Kidney glomerular epithelial cell (primary cell): Measurements from ENCODE around the gene FCHSD2.
"Not testable (repeated sequence)": the region's sequence is repeated elsewhere in the genome, so short reads cannot be mapped to it uniquely, and the experiment has no call there.

Source experiments
- DNase-seq: peaks from one replicate; lab custom pipeline; 2025; lab: John Stamatoyannopoulos, UW

The FCHSD2 gene

DNA sequence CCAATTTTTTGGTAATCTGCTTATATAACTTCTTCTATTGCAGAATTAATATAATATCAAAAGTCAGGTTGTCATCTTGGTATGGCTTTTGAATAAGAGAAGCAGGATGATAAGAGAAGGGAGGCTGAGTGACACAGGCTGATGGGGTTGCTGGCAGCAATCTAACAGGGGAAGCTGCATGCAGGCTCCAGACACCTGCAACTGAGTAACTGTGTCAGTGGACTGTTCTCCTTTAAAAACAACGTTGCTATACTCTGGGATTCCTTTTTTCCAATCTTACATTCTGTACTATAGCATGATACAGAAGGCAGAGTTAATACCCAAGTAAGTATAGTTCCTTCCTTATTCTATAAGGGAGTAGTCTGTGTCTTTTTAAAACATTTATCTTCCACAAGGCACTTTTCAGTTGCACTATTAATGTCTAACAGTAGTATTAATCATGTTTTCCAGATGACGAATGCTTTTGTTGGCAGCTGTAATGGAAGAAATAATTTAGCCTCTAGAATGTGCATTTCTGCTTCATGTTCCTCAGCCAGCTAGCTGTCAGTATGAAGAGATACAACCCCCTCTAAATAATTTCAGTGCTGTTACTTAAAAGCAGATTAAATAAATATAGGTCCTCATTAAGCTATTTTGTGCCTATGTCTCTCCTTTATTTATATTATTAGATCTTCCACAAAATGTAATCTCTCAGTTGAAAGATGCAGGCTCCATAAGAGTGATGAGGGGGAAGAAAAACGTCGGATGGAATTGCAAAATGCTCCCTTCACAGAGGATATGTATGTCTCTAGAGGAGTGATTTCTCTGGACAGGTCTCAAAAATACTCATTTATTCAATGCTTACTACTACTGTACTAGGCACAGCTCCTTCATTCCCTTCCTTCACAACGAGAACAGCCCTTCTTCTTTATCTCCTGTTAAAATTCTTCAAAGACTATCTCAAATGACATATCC, 277.1 kb downstream of the FCHSD2 start:
- DNase-seq, result peak; percentile 69

DNA sequence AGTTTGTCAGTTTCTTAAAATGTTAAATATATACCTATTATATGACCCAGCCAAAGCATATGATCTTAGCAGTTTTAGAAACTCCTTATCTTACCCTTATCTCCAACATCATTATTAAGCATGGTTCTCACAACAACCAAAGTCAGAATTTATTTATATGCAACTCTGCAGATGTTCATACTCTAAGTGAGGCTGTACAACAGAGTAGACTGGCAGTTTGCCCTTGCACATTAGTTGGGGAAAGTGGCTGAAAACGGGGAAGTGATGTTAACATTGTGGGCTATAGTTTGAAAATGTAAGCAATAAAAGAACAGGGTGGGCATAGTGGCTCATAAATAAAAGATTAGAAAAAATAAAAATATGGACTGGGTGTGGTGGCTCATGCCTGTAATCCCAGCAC, 278.2 kb downstream of the FCHSD2 start:
- DNase-seq, result no peak

DNA sequence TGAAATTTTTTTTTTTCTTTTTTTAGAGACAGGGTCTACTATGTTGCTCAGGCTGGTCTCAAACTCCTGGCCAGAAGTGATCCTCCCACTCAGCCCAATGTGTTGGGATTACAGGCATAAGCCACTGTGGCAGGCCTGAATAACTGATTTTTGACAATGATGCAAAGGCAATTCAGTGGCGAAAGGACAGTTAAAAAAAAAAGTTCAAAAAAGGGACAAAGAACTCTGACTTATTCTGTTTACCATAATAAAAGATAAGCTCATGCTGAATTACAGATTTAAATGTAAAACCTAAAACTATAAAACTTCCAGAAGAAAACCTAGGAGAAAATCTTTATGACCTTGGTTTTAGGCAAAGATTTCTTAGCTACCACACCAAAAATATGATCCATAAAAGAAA, 279.0 kb downstream of the FCHSD2 start:
- DNase-seq, result no peak

DNA sequence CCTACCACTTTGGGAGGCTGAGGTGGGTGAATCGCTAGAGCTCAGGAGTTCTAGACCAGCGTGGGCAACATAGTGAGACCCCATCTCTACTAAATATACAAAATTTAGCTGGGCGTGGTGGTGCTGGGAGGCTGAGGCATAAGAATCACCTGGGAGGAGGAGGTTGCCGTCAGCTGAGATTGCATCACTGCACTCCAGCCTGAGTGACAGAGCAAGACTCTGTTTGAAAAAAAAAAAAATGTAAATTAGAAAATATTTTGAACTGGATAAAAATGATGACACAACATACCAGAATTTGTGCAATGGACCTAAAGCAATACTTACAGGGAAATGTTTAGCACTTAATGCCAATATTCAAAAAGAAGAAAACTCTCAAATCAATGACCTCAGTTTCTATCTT, 281.5 kb downstream of the FCHSD2 start:
- DNase-seq, result no peak

DNA sequence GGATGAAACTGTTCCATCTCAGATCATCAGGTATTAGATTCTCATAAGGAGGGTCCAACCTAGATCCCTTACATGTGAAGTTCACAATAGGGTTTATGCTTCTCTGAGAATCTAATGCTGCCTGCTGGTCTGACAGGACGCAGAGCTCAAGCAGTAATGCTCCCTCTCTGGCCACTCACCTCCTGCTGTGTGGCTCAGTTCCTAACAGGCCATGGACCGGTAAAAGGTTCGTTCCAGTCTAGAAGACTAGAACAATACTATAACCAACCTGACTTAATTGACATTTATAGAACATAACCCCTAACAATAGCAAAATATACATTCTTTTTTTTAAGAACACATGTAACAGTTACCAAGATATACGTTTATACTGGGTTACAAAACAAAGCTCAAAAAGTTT, 282.1 kb downstream of the FCHSD2 start:
- no peak for DNase-seq

DNA sequence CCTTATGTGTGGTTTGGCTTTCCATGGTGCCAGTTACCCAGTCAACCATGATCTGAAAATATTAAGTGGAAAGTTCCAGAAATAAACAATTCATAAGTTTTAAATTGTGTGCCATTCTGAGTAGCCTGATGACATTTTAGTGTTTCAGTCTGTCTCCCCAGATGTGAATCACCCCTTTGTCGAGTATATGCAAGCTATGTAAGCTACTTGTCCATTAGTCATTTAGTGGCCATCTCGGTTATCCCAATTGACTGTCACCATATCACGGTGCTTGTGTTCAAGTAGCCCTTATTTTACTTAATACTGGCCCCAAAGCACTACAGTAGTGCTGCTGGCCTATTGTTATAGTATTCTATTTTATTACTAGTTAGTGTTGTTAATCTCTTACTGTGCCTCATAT, 283.0 kb downstream of the FCHSD2 start:
- DNase-seq, result no peak

DNA sequence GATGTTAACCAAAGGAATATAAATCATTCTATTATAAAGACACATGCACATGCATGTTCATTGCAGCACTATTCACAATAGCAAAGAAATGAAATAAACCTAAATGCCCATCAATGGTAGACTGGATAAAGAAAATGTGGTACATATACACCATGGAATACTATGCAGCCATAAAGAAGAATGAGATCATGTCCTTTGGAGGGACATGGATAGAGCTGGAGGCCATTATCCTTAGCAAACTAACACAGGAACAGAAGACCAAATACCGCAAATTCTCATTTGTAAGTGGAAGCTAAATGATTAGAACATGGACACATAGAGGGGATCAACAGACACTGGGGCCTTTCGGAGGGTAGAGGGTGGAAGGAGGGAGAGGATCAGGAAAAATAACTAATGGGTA, 283.9 kb downstream of the FCHSD2 start:
- not testable (repeated sequence) for DNase-seq

DNA sequence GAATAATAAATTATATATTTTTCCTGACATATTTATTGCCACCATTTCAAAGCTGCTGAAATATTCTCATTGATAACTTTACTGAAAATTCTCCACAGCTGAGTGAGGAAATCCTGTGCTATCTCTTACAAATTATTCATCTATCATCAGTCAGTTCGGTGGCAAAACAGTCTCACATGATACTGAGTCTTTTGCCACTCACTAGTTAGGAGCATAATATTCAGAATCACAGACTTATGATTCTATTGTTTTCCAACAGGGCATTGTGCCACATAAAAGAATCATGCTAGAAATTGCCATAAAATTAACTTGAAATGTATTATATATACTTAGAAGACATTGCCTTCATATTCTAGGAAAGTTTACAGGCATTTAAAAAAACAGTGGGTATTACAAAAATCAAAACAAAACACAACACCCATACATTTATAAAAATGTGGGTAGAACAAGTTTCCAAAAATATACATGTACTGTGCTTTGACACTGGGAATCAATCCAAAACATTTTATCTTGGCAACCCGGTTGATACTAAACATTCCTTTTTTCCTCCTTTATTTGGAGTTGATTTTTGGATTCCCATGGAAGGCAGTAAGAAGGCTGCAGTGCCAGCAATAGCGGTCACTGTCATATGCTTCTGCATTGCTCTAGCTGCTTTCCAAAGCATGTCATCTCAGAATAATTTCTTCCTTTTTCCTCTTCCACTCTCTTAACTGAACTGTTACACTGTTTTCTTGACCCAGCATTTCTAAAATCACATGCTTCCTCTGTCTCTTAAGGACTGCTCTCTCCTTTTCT, 285.4 kb downstream of the FCHSD2 start:
- no peak for DNase-seq

DNA sequence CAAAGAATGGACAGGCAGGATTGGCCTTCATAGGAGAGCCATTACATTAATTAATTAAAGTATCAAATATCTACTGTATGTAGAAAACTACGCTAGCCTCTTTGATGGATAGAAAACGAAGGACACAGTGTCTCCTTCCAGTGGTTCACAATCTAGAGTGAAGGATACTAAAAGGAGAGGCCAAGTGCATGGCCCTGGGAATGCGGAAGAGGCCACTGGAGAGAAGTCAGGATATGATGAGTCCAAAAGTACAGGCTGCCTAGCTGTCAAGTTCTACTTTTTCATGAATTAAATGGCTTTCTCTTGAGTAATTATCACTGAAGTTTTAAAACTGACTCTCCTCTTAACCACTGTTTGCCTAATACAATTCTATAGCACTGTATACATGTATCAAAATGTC, 286.1 kb downstream of the FCHSD2 start:
- DNase-seq, result no peak

DNA sequence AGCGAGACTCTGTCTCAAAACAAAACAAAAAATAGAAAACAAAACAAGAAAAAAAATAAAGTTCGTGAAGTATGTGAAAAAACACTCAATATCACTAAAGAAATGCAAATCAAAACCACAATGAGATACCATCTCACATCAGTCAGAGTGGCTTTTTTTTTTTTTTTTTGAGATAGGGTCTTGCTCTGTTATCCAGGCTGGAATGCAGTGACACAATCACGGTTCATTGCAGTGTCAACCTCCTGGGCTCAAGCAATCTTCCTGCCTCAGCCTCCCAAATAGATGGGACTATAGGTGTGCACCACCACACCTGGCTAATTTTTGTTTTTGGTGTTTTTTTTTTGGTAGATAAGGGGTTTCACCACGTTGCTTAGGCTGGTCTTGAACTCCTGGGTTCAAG, 290.4 kb downstream of the FCHSD2 start:
- no peak for DNase-seq

DNA sequence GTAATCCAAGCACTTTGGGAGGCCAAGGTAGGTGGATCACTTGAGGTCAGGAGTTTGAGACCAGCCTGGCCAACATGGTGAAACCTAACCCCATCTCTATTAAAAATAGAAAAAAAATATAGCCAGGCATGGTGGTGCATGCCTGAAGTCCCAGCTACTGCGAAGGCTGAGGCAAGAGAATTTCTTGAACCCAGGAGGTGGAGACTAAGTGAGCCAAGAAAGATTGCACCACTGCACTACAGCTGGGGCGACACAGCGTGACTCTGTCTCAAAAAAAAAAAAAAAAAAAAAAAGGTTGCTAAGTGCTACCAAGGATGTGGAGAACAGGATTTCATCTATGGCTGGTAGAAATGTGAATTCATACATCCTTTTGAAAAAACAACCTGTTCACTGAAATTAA, 291.3 kb downstream of the FCHSD2 start:
- DNase-seq, result no peak

DNA sequence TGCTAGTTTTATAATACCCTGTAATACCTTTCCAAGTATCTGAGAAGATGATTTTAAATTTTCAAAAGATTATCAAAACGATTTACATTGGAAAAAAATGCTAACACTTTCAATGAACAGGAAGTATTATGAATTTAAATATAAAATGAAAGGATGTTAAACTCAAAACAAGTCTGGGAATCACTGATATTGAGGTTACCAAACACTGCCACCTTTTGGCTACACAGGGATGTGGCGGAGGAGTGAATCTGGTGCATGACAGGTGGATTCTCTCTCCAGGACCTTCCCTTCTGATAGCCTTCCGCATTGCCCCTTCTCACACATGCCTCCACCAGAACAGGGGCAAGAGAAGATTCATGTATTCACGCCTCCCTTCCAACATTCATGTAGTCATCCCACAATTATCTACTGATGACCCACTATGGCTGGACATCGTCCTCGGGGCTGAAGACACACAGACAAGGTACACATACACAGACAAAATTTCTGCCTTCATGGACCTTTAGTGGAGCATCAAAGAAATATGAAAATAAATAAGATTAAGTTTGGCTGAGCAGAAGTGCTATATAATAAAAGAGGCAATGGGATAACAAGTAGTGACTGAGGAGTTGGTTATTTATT, 293.2 kb downstream of the FCHSD2 start:
- DNase-seq, result peak; percentile 9

DNA sequence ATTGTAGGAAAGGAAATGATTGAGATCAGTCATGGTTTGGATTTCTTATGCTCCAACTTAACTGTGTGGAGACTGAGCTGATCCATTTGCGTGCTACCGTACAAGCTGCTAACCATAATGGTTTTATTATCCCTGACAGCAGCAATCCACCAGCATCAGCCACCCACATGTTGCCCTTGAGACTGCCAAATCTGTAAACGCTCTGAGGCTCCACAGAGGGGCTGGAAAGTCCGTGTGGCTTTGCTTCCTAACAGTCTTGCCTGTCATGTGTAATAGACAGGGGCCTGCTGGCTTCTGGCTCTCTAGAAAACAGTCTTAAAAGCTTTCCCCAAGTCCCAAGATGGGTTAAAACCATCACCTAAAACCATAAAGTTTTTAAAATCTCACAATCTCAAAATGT, 297.8 kb downstream of the FCHSD2 start:
- no peak for DNase-seq

DNA sequence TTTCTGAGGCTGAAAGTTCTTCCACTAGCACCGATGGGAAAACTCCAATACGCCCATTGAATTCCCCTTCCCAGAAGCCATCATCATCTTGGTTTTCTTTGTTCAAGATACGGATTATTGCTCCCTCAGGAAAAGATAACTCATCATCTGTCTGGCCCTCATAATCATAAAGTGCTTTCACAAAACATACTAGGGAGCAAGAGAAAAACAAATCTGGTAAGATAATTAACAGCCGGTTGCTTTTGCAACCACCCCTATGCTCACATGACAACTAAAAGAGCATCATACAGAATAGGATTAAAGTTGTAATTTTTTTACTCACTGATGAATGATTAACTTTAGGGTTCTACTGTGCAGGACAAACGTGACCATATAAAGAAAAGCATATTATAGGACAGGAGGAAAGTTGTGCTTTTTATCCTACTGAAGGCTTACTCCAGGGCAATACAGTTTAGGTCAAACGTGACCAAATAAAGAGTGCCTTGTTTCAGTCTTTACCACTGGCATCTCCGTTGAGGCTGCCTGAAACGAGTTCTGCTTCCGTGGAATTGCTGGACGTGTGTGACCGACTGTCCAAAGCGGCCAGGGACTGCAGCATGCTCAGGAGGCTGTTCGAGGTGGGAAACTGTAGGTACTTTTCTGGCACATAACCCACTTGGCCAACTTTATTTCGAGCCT, 299.3 kb downstream of the FCHSD2 start:
- DNase-seq, result no peak

DNA sequence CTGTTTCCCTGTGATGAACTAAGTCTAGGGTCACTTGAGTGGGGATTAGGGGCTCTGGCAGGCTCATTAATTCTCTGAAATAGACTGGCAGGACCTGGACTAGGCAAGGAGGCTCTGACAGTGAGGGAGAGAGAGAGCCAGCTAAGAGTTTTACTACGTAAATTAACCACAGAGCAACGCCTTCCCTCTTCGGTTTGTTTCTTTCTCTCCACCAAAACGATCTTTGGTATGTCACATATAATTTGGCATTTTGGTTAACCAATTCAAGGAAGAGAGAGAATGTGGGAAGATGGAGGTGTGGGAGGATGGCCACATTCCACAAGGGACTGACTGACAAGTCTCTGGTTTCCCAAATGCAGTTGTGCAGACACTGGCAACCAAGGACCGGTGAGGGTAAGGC, 300.0 kb downstream of the FCHSD2 start:
- DNase-seq, result no peak

DNA sequence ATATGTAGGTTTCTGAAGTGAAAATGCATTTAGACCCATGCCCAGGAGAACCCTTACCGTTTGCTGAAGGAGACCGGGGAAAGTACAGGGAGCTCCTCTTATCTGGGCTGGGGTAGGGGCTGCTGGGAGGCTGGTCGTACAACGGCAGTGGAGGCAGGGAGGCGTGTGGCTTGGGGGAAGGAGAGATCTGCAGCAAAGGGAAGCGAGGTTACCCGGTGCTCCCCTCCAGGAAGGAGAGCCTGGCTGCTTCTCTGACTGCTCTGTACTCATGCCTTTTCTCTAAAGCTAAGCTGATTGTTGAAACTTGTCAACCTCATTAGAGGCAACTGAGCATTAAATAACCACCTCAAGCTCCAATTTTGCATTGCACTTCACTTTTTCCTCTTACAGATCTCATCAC, 300.7 kb downstream of the FCHSD2 start:
- no peak for DNase-seq

DNA sequence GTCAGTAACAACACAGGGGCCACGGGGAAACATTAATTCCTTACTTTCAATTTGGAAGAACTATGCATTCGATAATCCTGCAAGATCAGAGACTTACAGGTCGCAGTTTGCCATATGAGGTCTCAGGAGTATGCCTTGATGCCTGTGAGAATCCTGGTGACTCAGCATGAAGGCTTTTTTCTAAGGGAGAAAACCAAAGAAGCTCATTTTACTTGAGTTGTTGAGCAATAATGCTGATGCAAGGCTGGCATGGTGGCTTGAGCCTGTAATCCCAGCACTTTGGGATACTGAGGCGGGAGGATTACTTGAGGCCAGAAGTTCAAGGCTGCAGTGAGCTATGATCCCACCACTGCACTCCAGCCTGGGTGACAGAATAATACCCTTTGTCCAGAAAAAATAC, 301.3 kb downstream of the FCHSD2 start:
- DNase-seq, result no peak

DNA sequence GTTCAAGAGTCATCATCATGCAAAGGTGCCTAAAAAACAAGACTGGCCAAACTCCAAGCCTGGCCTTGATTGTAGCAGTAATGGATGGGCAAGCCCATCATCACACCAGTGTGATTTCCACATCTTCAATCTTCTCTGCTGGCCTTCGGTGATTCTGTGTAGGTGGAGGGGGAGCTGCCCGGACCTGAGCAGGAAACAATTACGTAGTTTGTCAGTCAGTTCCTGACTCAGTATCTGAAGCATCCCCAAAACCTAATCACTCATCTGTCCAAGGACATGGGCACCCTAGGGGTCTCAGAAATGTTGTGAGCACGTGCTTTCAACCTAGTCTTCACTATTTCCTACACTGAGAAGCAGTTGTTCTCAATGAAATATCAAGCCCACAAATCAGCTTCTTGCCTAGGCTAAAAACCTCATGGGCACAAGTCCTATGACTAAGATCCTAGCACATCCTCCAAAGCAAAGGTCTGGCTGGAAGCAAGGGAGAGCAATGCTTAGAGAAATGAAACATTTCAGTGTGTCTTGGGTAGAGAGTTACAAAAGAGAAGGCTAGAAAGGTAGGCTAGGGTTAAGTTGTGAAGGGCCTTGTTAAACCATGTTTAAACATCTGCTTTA, 303.3 kb downstream of the FCHSD2 start:
- DNase-seq, result no peak

DNA sequence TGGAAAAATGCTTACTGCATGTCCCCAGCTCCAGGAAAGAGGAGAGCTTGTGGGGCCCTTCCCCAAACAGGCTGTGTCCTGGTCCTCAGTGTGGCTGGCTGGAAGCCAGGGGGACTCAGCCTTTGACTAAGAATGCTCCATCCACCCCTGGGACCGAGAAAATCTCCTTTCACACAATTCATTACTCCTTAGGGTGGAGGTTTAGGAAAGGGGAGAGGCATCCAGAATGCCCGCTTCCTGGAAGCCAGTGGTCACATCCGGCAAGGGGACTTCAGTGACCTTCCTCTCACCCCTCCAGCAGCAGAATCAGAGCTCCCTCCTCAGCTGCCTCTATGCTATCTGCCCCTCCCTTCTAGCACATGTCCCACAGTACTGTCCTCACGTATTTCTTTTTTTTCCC, 306.0 kb downstream of the FCHSD2 start:
- DNase-seq, result no peak

DNA sequence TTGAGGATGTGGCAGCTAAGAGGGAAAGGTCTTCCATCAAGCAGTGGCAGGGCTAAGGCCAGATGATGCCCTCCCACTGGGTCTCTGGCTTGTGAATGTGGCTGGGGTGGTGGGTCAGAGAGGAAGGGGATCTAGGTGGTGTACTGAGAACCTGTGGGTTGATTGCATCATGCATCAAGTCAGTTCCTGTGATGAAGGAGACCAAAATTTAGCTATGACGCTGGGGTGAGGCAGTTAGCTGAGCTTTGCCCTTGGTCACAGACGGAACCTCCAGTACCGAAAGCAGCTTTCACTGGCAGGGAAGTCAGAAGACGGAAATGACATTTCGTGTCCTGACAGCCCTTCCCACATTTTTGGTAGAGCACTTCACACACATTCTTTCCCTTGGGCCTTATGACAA, 307.2 kb downstream of the FCHSD2 start:
- DNase-seq, result no peak

DNA sequence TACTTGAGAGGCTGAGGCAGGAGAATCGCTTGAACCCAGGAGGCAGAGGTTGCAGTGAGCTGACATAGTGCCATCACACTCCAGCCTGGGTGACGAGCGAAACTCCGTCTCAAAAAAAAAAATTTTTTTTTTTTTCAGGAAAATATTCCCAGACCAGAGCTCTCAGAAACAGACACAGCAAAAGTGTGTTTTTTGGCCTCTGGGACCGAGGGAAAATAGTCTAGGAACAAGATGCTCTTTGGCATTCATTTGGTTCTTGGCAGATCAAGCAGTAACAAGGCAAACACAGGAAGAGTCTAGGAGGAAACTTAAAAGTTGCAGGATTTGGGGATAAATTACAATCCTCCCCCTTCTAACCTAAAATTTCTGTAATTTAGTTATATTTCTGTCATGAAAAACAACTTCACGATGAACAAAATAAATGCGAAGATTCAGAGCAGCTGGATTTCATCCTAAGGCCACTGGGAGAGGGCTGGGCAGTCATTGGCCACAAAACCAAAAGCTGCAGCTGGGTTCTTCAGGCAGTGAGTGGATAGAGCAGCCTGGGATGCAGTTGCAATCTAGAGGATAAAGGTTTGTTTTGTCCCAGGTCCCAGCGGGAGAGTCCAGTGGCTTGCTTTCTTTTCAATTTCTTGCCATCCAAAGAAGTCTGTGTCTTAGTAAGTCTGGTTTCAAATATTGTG, 308.2 kb downstream of the FCHSD2 start:
- no peak for DNase-seq
